ENCODE data around the gene PPIA.
"Not testable (repeated sequence)": the region's sequence is repeated elsewhere in the genome, so short reads cannot be mapped to it uniquely, and the experiment has no call there.

Gene PPIA

DNA sequence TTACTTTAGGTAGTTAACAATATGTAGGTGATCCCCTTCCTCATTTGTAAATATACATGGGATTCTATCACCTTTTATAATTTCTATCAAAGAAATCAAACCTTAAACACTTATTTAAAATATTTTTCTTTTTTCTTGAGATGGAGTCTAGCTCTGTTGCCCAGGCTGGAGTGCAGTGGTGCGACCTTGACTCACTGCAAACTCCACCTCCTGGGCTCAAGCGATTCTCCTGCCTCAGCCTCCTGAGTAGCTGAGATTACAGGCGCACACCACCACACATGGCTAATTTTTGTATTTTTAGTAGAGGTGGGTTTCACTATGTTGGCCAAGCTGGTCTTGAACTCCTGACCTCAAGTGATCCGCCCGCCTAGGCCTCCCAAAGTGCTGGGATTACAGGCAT is 47.0 kb downstream of the PPIA start:
- not testable (repeated sequence) for DNase-seq

DNA sequence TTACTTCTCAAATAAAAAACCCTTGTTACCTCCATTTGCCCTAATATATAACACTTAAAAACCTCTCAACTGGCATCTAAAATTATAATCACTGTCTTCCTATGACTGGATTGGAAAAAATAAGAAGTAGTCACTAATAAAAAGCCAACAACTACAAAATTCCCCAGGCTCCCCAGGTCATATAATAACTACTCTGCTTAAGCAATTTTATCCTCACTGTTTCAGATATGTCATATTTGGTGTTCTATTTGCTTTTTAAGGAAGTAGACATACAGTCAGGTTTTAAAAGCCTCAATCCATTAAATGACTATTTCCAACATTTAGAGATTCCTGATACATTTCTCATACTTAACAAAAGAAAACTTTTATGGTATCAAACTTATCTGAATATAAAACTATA is 49.0 kb downstream of the PPIA start:
- no peak for DNase-seq

GRCh38 chr7:44846390-44846789 is 49.9 kb downstream of the PPIA start:
- not testable (repeated sequence) for DNase-seq

DNA sequence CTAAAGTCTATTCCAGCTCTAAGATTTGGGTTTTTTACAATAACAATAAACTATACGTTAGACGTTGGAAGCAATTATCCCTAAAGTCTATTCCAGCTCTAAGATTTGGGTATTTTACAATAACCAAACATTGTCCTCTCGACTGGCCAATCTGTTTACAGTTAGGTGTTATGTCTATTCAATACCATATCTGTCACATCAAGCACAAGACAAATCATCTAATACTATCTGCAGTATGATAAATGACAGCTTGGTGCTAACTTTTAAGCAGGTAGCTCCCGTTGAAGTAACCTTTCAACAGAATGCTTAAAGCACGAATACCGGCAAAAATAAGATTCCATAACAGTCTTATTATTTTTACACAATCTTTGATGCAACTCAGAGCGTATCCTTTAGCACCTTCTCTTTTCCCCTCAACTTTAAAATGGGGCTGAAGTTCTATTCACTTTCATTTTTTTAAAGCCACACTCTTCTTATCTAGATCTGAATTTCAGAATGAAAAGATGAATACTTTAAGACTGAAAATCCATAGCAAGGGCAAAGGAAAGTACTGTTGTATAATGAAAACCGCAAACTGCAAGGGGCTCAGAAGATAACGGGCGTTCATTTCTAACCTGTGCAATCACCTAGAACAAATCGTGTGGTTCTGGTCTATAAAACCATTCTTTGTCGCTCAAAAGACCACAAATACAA is 50.5 kb downstream of the PPIA start:
- no peak for DNase-seq

- DNase-seq, result peak; percentile 75
Observed at GRCh38 chr7:44847509-44847919, 51.0 kb downstream of the PPIA start.

DNA sequence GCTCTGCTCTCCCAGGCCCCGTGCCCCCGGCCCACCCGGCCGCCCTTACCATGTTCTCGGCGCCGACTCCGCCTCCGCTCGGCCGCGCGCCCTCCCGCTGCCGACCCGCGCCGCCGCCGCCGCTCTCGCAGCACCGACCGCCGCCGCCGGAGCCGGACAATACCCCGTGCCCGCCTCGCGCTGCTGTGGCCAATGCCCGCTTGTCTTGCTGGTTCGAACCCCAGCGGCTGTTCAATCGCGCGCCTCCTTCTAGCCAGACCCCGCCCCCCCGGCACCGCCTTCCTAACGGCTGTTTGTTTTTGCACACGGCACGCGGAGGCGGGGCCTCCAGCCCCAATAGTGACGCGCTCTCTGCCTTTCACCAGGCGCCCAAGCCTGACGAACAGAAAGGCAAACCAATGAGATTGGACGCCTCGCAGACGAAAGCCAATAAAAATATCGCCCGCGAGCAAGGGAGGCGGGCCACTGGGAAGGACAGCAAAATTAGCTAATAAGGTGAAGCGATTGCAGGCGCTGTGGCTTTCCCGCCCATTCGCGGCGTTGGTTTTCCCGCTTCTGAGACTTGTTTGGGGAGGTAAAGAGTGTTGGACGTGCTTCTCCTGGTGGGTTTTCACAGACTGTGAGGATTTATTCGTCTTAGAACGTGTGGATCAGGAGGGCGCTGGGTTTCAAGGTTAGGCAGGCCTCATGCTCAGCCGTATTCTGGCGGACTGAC is 51.6 kb downstream of the PPIA start, which contains the start of gene H2AZ2:
Gene H2AZ2, minus strand, starts transcription at position 168 of the 715 bp plus-strand sequence. Its CDS starts 116 bp downstream, at position 52.
- DNase-seq, result peak; percentile 98

DNA sequence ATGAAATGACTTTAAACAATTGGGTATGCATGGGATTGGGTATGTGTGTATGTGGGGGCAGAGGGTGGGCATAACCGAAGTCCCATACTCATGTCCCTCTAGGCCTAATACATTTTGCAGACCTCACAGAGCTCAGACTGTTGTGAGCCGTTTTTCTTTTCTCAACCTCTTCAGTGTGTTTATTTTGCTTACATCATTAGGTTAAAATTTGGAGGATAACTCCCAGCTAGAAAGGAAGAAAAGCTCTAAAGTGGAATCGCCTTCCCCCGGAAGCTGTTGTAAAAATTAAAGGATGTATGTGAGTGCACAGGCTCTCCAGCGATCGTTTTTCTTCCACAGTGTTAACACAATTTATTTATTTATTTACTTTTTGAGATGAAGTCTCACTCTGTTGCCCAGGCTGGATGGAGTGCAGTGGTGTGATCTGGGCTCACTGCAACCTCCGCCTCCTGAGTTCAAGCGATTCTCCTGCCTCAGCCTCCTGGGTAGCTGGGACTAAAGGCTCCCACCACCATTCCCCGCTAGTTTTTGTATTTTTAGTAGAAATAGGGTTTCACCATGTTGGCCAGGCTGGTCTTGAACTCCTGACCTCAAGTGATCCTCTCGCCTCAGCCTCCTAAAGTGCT is 52.9 kb downstream of the PPIA start:
- no peak for DNase-seq

GRCh38 chr7:44849885-44850544 is 53.5 kb downstream of the PPIA start:
- no peak for DNase-seq

DNA sequence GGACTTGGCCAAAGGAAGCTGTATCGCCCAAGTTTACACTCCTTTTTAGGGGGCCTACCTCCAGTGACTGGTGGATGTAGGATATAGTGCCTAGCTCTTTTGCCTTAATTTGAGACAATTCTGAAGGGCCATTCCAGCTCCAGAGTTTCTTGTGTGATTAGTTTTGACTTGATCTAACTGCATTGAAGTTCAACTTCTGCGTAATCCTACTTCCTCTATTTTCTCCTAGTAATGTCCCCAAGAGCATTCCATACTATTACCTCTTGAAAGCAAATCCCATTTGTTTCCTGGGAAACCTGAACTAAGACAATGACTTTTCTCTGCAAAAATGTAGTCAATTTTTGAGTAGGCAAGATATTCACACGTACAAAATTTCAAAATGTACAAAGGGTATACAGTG is 56.1 kb downstream of the PPIA start:
- no peak for DNase-seq
